HepG2 (cell line): ENCODE data around the gene RAET1E. TPM values are rescaled to one million over a fixed set of nuclear protein-coding genes. Genes with fewer than 3 reads are reported as not detected.

Experiments
- AGO2 ChIP-seq: fragments of 200-400 bp; formaldehyde crosslinking; optimal IDR thresholded peaks from 2 replicates; pipeline ENCODE3; 2017; ENCODE audit warnings: mild to moderate bottlenecking, low read depth, low read length, moderate library complexity
- CENPX ChIP-seq: sonication (generic); formaldehyde crosslinking; IDR thresholded peaks from 2 replicates; pipeline ENCODE4 v1.9.0; 2021; ENCODE audit warnings: mild to moderate bottlenecking, missing genetic modification reagents, moderate library complexity
- DMTF1 ChIP-seq: sonication (generic); formaldehyde crosslinking; IDR thresholded peaks from 2 replicates; pipeline ENCODE4 v1.4.0; 2020; ENCODE audit warnings: mild to moderate bottlenecking, missing genetic modification reagents
- HDAC2 ChIP-seq: sonication (generic); formaldehyde crosslinking; IDR thresholded peaks from 2 replicates; pipeline ENCODE4 v1.4.0; 2020; ENCODE audit warnings: missing genetic modification reagents
- NR1H2 ChIP-seq: sonication (generic); formaldehyde crosslinking; IDR thresholded peaks from 2 replicates; pipeline ENCODE4 v1.8.1; 2022; ENCODE audit warnings: low read depth, missing genetic modification reagents, borderline replicate concordance
- SIN3B ChIP-seq: fragments of 150-350 bp; IDR thresholded peaks from 2 replicates; pipeline ENCODE4 v1.6.1; 2014; ENCODE audit warnings: low read length
- SKI ChIP-seq: fragments of 450-650 bp; IDR thresholded peaks from one replicate; pipeline ENCODE4 v1.6.1; 2018; ENCODE audit warnings: mild to moderate bottlenecking; ENCODE audit not compliant: partially characterized antibody
- SP5 ChIP-seq: IDR thresholded peaks from 2 replicates; pipeline ENCODE4 v1.6.1; 2016; ENCODE audit warnings: low read depth, borderline replicate concordance
- SRSF4 ChIP-seq: fragments of 200-400 bp; formaldehyde crosslinking; IDR thresholded peaks from one replicate; pipeline ENCODE4 v1.6.1; 2018; ENCODE audit warnings: mild to moderate bottlenecking, low read depth, low read length, moderate library complexity; ENCODE audit not compliant: poor library complexity, severe bottlenecking
- THAP8 ChIP-seq: sonication (generic); formaldehyde crosslinking; IDR thresholded peaks from 2 replicates; pipeline ENCODE4 v1.5.1; 2020; ENCODE audit warnings: missing genetic modification reagents, mild to moderate bottlenecking, borderline replicate concordance
- ZBTB42 ChIP-seq: sonication (generic); formaldehyde crosslinking; IDR thresholded peaks from 2 replicates; pipeline ENCODE4 v1.5.0; 2020; ENCODE audit warnings: mild to moderate bottlenecking, missing genetic modification reagents
- ZMAT3 ChIP-seq: sonication (generic); formaldehyde crosslinking; conservative IDR thresholded peaks from 2 replicates; pipeline ENCODE4 v1.7.0; 2021; ENCODE audit warnings: missing genetic modification reagents
- ZNF337 ChIP-seq: sonication (generic); formaldehyde crosslinking; IDR thresholded peaks from 2 replicates; pipeline ENCODE4 v1.5.1; 2020; ENCODE audit warnings: missing genetic modification reagents, low read depth, mild to moderate bottlenecking, borderline replicate concordance
- ZNF354B ChIP-seq: sonication (generic); formaldehyde crosslinking; IDR thresholded peaks from 2 replicates; pipeline ENCODE4 v1.8.0; 2022; ENCODE audit warnings: mild to moderate bottlenecking, missing genetic modification reagents
- ZNF773 ChIP-seq: sonication (generic); formaldehyde crosslinking; IDR thresholded peaks from 2 replicates; pipeline ENCODE4 v1.4.0; 2020; ENCODE audit warnings: missing genetic modification reagents, borderline replicate concordance
- ZNF878 ChIP-seq: sonication (generic); formaldehyde crosslinking; IDR thresholded peaks from 2 replicates; pipeline ENCODE4 v1.8.1; 2023; ENCODE audit warnings: mild to moderate bottlenecking, missing genetic modification reagents, moderate library complexity
- polyA plus RNA-seq, 8 experiments: library from polyadenylated mRNA; depleted of rRNA in 3 of 8; stranded (reverse) in 7 of 8; unstranded in 1 of 8; fragments of >200 nt; fragmentation: Illumina TruSeq in 4 of 8; extraction: Trizol in 4 of 8; gene quantifications; 2 replicates each; pipeline versions ENCODE4 v1.2.1 to v1.2.3, GENCODE V29; 2011 to 2016; ENCODE audit warnings: low read depth in 4 of 8, missing spikeins in 1 of 8, mixed read lengths in 1 of 8; ENCODE audit not compliant: insufficient read depth in 1 of 8
- total RNA-seq, 5 experiments: library from RNA; depleted of rRNA; stranded (reverse); fragments of >200 nt; fragmentation: Illumina TruSeq; extraction: Trizol; gene quantifications; 2 replicates each; pipeline ENCODE4 v1.2.3, GENCODE V29; 2016; ENCODE audit warnings: low read depth in 1 of 5
- TF ChIP-seq, protein P1 (sequence below): sonication (generic); formaldehyde crosslinking; IDR thresholded peaks from 2 replicates; pipeline ENCODE4 v1.4.0; 2020; ENCODE audit warnings: missing genetic modification reagents; ENCODE audit errors: not compliant biosample characterization
- TF ChIP-seq, protein P2 (sequence below): IDR thresholded peaks from 2 replicates; pipeline ENCODE4 v1.6.1; 2016; ENCODE audit warnings: missing compliant biosample characterization, missing genetic modification reagents, borderline replicate concordance
- TF ChIP-seq, protein P3 (sequence below): sonication (generic); formaldehyde crosslinking; IDR thresholded peaks from 2 replicates; pipeline ENCODE4 v1.4.0; 2020; ENCODE audit warnings: missing genetic modification reagents

Gene RAET1E
- total and polyA plus RNA-seq, 2 of the 13 experiments (the other 11 are each of a cell fraction or from before 2014, with no cell fraction given) = not detected

DNA sequence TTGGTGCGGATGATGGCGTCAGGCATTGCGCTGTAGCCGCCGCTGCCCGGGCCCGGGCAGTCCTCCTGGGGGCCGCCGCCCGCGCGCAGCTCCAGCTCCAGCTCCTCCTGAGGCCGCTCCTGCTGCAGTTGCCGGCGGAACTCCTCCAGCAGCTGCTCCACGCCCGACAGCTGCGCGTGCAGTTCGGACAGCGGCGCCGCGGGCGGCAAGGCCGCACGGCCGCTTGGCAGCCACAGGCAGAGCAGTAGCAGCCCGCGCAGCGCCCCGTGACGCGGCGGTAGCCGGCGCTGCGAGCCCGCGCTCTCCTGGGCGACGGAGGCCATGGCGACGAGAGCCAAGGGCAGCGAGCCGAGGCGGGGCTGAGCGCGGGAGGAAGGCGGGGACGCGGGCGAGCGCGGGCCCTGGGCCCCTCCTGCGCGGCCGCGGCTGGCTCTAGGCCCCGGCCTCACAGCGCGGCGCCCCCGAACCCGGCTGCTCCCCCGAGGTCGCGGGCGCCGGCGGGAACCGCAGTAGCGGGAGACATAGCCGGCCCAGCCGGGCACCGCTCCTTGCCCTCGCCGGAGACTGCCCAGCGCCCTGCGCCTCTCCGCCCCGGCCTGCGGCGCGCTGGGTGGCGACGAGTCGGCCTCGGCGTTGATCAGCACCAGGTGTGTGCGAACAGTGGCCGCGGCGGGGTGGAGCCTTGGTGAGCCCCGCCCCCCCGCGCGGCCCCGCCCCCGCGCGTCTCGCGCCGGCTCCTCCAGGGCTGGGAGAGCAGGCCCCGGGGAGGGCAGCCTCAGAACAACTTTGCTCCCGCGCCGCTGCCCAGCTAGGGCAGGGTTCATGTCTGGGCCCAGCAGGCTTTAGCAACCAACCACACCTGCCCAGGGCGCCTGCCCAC lies 34.0 kb downstream of the RAET1E start, which contains the start of gene LRP11 (continued):
- TF ChIP-seq CENPX (CRISPR knock-in tag) = no peak
- no peak for TF ChIP-seq ZNF878
- peak; percentile 61 for TF ChIP-seq HDAC2 (CRISPR knock-in tag)
- TF ChIP-seq ZMAT3 (CRISPR knock-in tag) = no peak
- TF ChIP-seq, protein P1, sequence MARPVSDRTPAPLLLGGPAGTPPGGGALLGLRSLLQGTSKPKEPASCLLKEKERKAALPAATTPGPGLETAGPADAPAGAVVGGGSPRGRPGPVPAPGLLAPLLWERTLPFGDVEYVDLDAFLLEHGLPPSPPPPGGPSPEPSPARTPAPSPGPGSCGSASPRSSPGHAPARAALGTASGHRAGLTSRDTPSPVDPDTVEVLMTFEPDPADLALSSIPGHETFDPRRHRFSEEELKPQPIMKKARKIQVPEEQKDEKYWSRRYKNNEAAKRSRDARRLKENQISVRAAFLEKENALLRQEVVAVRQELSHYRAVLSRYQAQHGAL (CRISPR knock-in tag) = peak; percentile 83
- no peak for TF ChIP-seq DMTF1
- TF ChIP-seq SP5 (CRISPR knock-in tag) = 0 out of 2 replicates have a peak, but pooled peaks have one; percentile 3
- TF ChIP-seq ZBTB42 (CRISPR knock-in tag) = 0 out of 2 replicates have a peak, but pooled peaks have one; percentile 60
- no peak for TF ChIP-seq ZNF354B
- TF ChIP-seq, protein P2, sequence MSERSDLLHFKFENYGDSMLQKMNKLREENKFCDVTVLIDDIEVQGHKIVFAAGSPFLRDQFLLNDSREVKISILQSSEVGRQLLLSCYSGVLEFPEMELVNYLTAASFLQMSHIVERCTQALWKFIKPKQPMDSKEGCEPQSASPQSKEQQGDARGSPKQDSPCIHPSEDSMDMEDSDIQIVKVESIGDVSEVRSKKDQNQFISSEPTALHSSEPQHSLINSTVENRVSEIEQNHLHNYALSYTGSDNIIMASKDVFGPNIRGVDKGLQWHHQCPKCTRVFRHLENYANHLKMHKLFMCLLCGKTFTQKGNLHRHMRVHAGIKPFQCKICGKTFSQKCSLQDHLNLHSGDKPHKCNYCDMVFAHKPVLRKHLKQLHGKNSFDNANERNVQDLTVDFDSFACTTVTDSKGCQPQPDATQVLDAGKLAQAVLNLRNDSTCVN (CRISPR knock-in tag) = no peak
- no peak for TF ChIP-seq SRSF4
- TF ChIP-seq, protein P3, sequence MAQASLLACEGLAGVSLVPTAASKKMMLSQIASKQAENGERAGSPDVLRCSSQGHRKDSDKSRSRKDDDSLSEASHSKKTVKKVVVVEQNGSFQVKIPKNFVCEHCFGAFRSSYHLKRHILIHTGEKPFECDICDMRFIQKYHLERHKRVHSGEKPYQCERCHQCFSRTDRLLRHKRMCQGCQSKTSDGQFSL (CRISPR knock-in tag) = peak; percentile 20; the same call in 1 of the 2 replicates
- peak; percentile 65; the same call in 1 of the 2 replicates for TF ChIP-seq ZNF773 (CRISPR knock-in tag)
- TF ChIP-seq SIN3B = 0 out of 2 replicates have a peak, but pooled peaks have one; percentile 59
- peak; percentile 7; the same call in 1 of the 2 replicates for TF ChIP-seq ZNF337 (CRISPR knock-in tag)
- peak; percentile 47 for TF ChIP-seq SKI
- peak; percentile 37 for TF ChIP-seq AGO2
- TF ChIP-seq THAP8 (CRISPR knock-in tag) = peak; percentile 93; the same call in 1 of the 2 replicates
- no peak; the same call in 1 of the 2 replicates for TF ChIP-seq NR1H2 (CRISPR knock-in tag)
